Measurements from ENCODE around the gene CKM.
"Not testable (repeated sequence)": the region's sequence is repeated elsewhere in the genome, so short reads cannot be mapped to it uniquely, and the experiment has no call there.

Gene CKM

DNA sequence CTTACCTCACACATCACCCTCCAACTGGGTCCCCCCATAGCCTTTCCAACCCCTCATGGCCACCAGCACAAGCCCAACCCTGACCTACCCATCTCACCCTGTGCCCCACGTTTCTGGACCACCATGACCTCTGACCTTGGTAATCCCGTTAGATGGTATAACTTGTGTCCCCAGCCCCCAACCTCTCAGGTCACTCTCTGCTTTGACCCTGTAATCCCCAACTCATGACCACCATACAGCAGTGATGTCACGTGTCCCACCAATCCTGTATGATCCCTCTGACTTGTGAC, 26.4 kb upstream of the CKM start:
- DNase-seq (ENCODE audit: low read depth): no peak

DNA sequence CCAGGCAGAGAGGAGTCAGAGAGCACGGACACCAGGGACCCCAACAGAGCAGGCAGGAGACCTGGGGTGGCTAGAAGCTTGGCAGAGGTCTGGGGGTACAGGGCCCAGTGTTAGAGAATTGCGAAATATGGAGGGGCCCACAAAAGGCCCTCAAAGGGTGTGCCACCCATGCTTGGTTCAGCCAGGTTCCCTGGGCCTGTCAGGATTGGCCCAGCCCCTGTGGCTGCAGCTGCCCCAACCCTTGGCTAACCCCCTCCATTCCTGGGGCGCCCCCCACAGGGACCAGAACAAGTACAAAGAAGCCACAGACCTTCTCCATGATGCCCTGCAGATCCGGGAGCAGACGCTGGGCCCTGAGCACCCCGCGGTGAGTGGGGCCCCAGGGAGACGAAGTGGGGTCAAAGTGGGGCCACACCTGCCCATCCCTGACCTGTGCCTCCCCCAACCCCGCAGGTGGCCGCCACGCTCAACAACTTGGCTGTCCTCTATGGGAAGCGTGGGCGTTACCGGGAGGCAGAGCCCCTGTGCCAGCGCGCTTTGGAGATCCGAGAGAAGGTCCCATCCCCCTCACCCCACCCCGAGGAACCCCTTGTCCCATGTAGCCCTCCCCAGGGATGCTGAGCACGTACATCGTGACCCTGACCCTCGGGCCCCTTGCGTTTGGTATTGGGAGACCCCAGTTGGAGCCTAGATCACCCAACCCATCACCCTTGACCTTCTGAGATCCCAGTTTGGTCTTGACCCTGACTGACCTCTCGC, 25.9 kb upstream of the CKM start:
- no peak for DNase-seq (ENCODE audit: low read depth)

- no peak for DNase-seq (ENCODE audit: low read depth)
These were observed 25.1 kb upstream of the CKM start for GRCh38 chr19:45347570-45348366.

GRCh38 chr19:45346449-45346848, 23.8 kb upstream of the CKM start:
- DNase-seq (ENCODE audit: low read depth): no peak

DNA sequence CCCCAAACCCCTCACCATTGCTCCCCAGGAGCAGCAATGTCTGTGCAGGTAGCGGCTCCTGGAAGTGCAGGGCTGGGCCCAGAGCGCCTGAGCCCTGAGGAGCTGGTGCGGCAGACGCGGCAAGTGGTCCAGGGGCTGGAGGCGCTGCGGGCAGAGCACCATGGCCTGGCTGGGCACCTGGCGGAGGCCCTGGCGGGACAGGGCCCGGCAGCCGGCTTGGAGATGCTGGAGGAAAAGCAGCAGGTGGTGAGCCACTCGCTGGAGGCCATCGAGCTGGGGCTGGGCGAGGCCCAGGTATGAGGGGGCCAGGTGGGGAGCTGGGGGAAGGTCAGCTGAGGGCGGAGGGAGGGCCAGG, 22.8 kb upstream of the CKM start:
- DNase-seq (ENCODE audit: low read depth): no peak

DNA sequence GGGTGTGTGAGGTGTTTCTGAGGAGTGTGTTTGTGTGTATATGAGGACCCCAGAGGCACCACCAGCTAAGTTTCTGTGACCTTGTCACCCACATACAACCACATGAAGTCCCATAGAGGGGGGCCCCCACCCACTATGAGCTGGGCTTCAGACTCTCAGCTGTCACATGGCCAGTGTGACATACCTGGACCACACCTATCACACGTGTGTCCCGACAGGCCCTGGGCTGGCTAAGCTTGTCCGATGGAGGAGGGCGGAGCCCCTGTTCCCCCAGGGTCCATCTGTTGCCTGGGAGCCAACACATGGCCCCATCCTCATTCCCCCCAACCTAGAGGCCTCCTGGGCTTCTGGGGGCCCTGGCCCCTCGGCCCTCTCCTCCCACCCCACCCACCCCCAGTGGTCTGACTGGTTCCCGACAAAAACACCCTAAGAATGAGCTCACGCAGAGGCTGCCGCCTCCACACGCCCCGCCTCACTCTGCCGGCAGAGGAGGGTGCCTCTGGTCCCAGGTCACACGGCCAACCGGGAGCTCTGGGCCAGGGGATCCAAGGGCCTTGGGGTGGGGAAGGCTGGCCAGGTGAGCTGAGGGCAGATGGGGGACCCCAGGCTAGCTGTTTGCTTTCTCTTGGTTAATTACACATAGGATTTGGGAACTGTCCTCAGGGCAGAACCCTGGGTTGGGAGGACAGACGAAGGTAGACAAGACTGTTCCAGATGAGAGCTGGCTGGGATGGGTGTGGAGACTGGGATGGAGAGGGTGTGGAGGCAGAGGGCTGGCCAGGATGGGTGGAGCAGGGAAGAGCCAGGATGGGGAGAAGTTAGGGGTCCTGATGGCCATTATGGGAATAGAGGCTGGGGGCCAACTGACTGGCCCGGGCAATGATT, 22.2 kb upstream of the CKM start:
- no peak for DNase-seq (ENCODE audit: low read depth)

- no peak for DNase-seq (ENCODE audit: low read depth)
These were observed 20.2 kb upstream of the CKM start for GRCh38 chr19:45342911-45343310.

DNA sequence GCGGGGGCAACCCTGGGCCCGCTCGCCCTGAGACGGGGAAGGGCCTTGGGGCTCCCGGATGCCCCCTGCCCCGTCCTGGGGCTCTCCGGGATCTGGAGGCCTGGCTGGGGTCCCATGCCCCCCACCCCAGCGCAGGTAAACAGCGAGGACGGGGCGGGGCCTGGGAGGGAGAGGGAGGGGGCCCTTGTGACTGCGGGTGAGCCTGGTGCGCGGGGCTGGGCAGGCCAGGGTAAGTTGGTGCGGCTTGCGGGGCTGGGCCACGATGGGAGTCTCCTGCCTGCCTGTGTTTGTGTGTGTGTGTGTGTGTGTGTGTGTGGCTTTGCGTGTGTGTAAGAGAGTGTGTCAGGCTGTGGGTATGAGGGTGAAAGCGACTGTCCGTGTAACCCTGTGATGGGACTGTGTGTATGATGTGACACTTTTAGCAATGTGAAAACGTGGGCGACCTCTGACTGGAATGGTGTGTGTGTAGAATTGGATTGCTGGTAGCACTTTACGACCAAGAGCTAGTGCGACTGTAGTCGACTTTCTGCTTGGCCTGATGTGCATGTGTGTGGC, 18.3 kb upstream of the CKM start:
- DNase-seq (ENCODE audit: low read depth): no peak

GRCh38 chr19:45340232-45340898, 17.7 kb upstream of the CKM start, which contains the start of gene KLC3:
Gene KLC3 (plus strand): TSS chr19:45340750. CDS start chr19:45345542, 4,792 bp downstream.
- peak; percentile 13 for DNase-seq (ENCODE audit: low read depth)

- DNase-seq (ENCODE audit: low read depth): no peak
These were observed 17.0 kb upstream of the CKM start for GRCh38 chr19:45339629-45340028.

GRCh38 chr19:45336696-45337251, 14.1 kb upstream of the CKM start:
- no peak for DNase-seq (ENCODE audit: low read depth)

DNA sequence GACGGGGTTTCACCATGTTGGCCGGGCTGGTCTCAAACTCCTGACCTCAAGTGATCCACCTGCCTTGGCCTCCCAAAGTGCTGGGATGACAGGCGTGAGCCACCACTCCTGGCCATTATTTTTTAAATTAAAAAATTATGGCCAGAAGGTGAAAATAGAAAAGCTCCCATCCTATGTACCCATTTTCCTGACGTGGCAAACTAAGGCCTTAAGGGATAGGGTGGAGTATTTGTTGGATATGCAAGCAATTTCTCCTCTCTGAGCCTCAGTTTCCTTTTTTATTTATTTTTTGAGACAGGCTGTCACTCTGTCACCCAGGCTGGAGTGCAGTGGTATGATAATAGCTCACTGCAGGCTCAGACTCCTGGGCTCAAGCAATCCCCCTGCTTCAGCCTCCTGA, 12.2 kb upstream of the CKM start:
- not testable (repeated sequence) for DNase-seq (ENCODE audit: low read depth)

DNA sequence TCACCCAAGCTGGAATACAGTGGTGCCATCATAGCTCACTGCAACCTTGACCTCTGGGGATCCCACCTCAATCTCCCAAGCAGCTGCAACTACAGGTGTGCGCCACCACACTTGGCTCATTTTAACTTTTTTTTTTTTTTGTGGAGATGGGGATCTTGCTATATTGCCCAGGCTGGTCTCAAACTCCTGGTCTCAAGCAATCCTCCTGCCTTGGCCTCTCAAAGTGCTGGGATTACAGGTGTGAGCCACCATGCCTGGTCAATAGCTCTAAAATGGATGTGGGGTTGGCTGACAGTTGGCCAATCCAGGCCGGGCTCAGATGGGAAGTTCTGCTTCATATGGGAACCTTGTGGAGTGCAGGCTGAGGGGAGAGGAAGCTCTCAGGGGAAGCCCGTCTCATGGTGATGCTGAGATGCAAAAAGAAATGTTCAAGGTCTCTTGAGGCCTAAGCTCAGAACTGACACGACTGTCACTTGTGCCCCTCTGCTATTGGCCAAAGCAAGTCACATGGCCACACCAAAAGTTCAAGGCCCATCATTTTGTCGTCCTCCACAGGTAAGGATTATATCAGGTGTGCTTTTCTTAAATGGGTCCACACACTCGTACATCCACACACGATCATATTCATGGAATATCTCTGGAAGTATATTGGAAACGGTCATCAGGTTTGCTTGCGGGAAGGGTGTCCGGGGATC, 11.1 kb upstream of the CKM start:
- no peak for DNase-seq (ENCODE audit: low read depth)

- no peak for DNase-seq (ENCODE audit: low read depth)
These were observed 8.7 kb upstream of the CKM start for GRCh38 chr19:45331411-45331810.

DNA sequence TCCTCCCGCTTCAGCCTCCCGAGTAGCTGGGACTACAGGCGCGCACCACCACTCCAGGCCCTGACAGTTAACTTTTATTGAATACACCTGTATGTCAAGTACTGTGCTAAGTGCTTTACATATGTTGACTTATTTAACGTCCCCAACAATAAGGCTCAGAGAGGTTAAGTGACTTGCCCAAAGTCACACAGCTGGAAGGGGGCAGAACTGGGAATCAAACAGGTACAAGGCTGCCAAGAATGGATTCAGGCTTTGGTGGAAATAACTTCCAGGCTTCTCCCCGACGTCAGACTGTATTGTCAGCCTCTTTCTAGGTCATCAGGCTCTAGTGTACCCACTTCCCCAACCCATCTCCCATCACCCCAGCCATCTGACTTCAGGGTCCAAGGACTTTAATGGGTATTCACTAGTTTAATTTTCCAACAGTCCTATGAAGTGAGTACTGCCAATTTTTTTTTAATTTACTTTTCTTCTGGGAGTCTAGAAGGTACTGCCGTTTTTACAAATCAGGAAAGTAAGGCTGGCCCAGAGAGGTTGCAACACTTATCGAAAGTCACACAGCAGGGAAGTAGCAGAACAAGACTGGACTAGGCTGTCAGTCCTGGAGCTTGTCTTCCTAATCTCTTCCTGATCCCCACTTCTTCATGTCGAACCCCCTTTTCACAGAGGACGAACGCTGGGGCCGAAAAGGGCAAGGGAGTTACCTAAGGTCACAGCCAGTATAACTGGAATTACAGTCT, 4.9 kb upstream of the CKM start:
- DNase-seq (ENCODE audit: low read depth): no peak

DNA sequence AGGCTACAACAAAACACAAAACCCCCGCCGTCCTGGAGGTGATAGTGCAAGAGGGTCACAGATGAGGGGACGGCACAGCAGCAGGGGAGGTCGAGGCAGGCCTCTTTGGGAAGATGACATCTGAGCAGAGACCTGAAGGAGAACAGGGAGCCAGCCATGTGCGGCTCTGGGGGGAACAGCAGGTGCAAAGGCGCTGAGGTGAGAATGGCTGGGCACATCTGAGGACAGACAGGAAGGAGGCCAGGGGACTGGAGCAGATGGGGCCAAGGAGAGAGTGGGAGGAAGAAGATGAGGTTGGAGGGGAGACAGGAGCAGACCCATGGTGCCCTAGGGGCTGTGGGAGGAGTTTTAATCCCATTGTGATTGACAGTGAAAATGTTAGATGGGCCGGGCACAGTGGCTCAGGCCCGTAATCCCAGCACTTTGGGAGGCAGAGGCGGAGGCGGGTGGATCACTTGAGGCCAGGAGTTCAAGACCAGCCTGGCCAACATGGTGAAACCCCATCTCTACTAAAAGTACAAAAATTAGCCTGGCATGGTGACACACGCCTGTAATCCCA, 1.8 kb upstream of the CKM start:
- no peak for DNase-seq (ENCODE audit: low read depth)

DNA sequence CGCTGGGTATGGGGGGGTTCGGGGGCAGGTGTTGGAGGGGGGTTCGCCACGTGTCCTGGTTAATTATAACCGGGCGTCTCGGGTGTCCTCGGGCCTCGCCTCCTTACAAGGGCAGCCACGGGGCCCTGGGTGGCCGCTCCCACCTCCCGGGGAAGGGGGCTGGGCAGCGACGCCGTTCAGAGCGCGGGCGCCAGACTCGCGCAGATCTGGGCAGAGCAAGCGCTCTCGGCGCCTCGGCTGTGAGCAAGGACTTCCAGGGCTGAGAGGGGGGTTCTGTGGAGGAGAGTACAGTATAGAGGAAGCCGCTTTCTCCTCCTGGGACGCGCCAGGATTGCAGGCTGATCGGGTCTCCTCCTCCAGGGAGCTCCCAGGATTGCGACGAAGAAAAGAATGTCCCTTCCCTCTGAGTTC, 1.0 kb upstream of the CKM start:
- DNase-seq (ENCODE audit: low read depth): no peak

GRCh38 chr19:45322311-45322710, 364 bp downstream of the CKM start:
- DNase-seq (ENCODE audit: low read depth): no peak

- DNase-seq (ENCODE audit: low read depth): no peak
These were observed 827 bp downstream of the CKM start for GRCh38 chr19:45321848-45322247.
